ENCODE measurements around the gene STARD3. TPM values are rescaled to one million over a fixed set of nuclear protein-coding genes. Genes with fewer than 3 reads are reported as not detected.

Gene STARD3
- total RNA-seq, 1 donor from 2014 or later = 59.3 TPM

- intact Hi-C loops (cut with micrococcal nuclease) = no loop called here
Observed at GRCh38 chr17:39658346-39658745, 21.4 kb downstream of the STARD3 start.

- intact Hi-C loops (cut with micrococcal nuclease) = no loop called here
Observed at GRCh38 chr17:39658760-39659159, 21.8 kb downstream of the STARD3 start.

GRCh38 chr17:39659279-39660010 lies 22.5 kb downstream of the STARD3 start:
- intact Hi-C loops (cut with micrococcal nuclease) = no loop called here

- intact Hi-C loops (cut with micrococcal nuclease) = no loop called here
Observed at GRCh38 chr17:39660011-39660360, 23.0 kb downstream of the STARD3 start.

- intact Hi-C loops (cut with micrococcal nuclease) = no loop called here
Observed at GRCh38 chr17:39660397-39661385, 23.7 kb downstream of the STARD3 start.

- intact Hi-C loops (cut with micrococcal nuclease) = no loop called here
Observed at GRCh38 chr17:39661744-39662541, 25.0 kb downstream of the STARD3 start.

- intact Hi-C loops (cut with micrococcal nuclease) = no loop called here
Observed at GRCh38 chr17:39662551-39663339, 25.8 kb downstream of the STARD3 start.

GRCh38 chr17:39663340-39663687 lies 26.4 kb downstream of the STARD3 start:
- intact Hi-C loops (cut with micrococcal nuclease) = no loop called here

- intact Hi-C loops (cut with micrococcal nuclease) = no loop called here
Observed at GRCh38 chr17:39663688-39664580, 27.0 kb downstream of the STARD3 start.

GRCh38 chr17:39664581-39665561 lies 27.9 kb downstream of the STARD3 start, which contains the start of gene TCAP:
Gene TCAP, plus strand, starts transcription at chr17:39665349. Its CDS starts 11 bp downstream, at chr17:39665360.
- intact Hi-C loops (cut with micrococcal nuclease) = no loop called here

- intact Hi-C loops (cut with micrococcal nuclease) = no loop called here
Observed at GRCh38 chr17:39665642-39666224, 28.8 kb downstream of the STARD3 start.

GRCh38 chr17:39666231-39666600 lies 29.3 kb downstream of the STARD3 start:
- intact Hi-C loops (cut with micrococcal nuclease) = no loop called here

GRCh38 chr17:39666601-39667261 lies 29.8 kb downstream of the STARD3 start:
- intact Hi-C loops (cut with micrococcal nuclease) = no loop called here

GRCh38 chr17:39667262-39667944 lies 30.5 kb downstream of the STARD3 start:
- intact Hi-C loops (cut with micrococcal nuclease) = no loop called here

- intact Hi-C loops (cut with micrococcal nuclease) = no loop called here
Observed at GRCh38 chr17:39667945-39668924, 31.3 kb downstream of the STARD3 start, which contains the start of gene PNMT. Gene PNMT, plus strand, starts transcription at chr17:39668453. Its CDS starts 23 bp downstream, at chr17:39668476.

Data from T-helper 2 cell treated with Interferon-gamma antibody and Interleukin-4, amounts not matched to agents 100 ng/mL and 5 ng/mL, for 36 hours (primary cell).